Thymus (tissue), 2 donors: ENCODE measurements around the gene HAP1. TPM values are rescaled to one million over a fixed set of nuclear protein-coding genes. Genes with fewer than 3 reads are reported as not detected.

Experiments used
- polyA plus RNA-seq: library from polyadenylated mRNA; stranded (reverse); fragments of 200-250 nt; gene quantifications from one replicate; pipeline ENCODE4 v1.2.3, GENCODE V29; 2013
- total RNA-seq: library from RNA; stranded (reverse); fragments of 120-200 nt; gene quantifications from one replicate; pipeline ENCODE4 v1.2.4, GENCODE V29; 2013
- donor health status: healthy.

Gene HAP1
- total and polyA plus RNA-seq, 2 donors = 0.33 to 4.0 TPM

Other genes starting within 250 kb of the HAP1 start
- 1.2 TPM for gene KRT36, start 244.7 kb downstream of the HAP1 start, total RNA-seq
- 3.5 TPM for gene KRT36, start 244.7 kb downstream of the HAP1 start, polyA plus RNA-seq
- gene KRT13, start 229.0 kb downstream of the HAP1 start, total RNA-seq = 81.7 TPM
- 75.9 TPM for gene KRT13, start 229.0 kb downstream of the HAP1 start, polyA plus RNA-seq
- 191 TPM for gene KRT15, start 215.8 kb downstream of the HAP1 start, total RNA-seq
- gene KRT15, start 215.8 kb downstream of the HAP1 start, polyA plus RNA-seq = 831 TPM
- gene KRT19, start 206.3 kb downstream of the HAP1 start, total RNA-seq = 296 TPM
- 758 TPM for gene KRT19, start 206.3 kb downstream of the HAP1 start, polyA plus RNA-seq
- 1.7 TPM for gene KRT9, start 162.6 kb downstream of the HAP1 start, total RNA-seq
- gene KRT9, start 162.6 kb downstream of the HAP1 start, polyA plus RNA-seq = 60.7 TPM
- gene KRT14, start 147.7 kb downstream of the HAP1 start, total RNA-seq = 20.7 TPM
- 210 TPM for gene KRT14, start 147.7 kb downstream of the HAP1 start, polyA plus RNA-seq
- 7.5 TPM for gene KRT16, start 121.9 kb downstream of the HAP1 start, total RNA-seq
- 262 TPM for gene KRT16, start 121.9 kb downstream of the HAP1 start, polyA plus RNA-seq
- 195 TPM for gene KRT17, start 110.1 kb downstream of the HAP1 start, total RNA-seq
- 2,044 TPM for gene KRT17, start 110.1 kb downstream of the HAP1 start, polyA plus RNA-seq
- gene EIF1, start 45.8 kb downstream of the HAP1 start, total RNA-seq = 145 TPM
- 1,051 TPM for gene EIF1, start 45.8 kb downstream of the HAP1 start, polyA plus RNA-seq
- gene GAST, start 22.3 kb downstream of the HAP1 start, total RNA-seq = 5.0 TPM
- 77.6 TPM for gene GAST, start 22.3 kb downstream of the HAP1 start, polyA plus RNA-seq
- 27.0 TPM for gene JUP, start 52.1 kb upstream of the HAP1 start, total RNA-seq
- gene JUP, start 52.1 kb upstream of the HAP1 start, polyA plus RNA-seq = 87.6 TPM
- 4.1 TPM for gene P3H4, start 77.3 kb upstream of the HAP1 start, total RNA-seq
- gene P3H4, start 77.3 kb upstream of the HAP1 start, polyA plus RNA-seq = 4.8 TPM
- gene FKBP10, start 78.4 kb upstream of the HAP1 start, total RNA-seq = 9.1 TPM
- 9.6 TPM for gene FKBP10, start 78.4 kb upstream of the HAP1 start, polyA plus RNA-seq
- 29.9 TPM for gene NT5C3B, start 101.6 kb upstream of the HAP1 start, total RNA-seq
- 57.3 TPM for gene NT5C3B, start 101.6 kb upstream of the HAP1 start, polyA plus RNA-seq
- gene KLHL10, start 103.2 kb upstream of the HAP1 start, total RNA-seq = not detected
- 0.14 TPM for gene KLHL10, start 103.2 kb upstream of the HAP1 start, polyA plus RNA-seq
- gene KLHL11, start 130.8 kb upstream of the HAP1 start, total RNA-seq = 11.4 TPM
- 0.98 TPM for gene KLHL11, start 130.8 kb upstream of the HAP1 start, polyA plus RNA-seq
- 42.7 TPM for gene ACLY, start 184.3 kb upstream of the HAP1 start, total RNA-seq
- 26.6 TPM for gene ACLY, start 184.3 kb upstream of the HAP1 start, polyA plus RNA-seq
- 0.61 TPM for gene ODAD4, start 196.0 kb upstream of the HAP1 start, total RNA-seq
- gene ODAD4, start 196.0 kb upstream of the HAP1 start, polyA plus RNA-seq = 1.4 TPM
- gene CNP, start 232.2 kb upstream of the HAP1 start, total RNA-seq = 35.9 TPM
- gene CNP, start 232.2 kb upstream of the HAP1 start, polyA plus RNA-seq = 46.0 TPM